Measurements from ENCODE around the gene RUNX2. TPM values are rescaled to one million over a fixed set of nuclear protein-coding genes. Genes with fewer than 3 reads are reported as not detected.
A peak's percentile ranks its signal among the peaks of the same experiment; 100 is the strongest.

The RUNX2 gene
- total and polyA plus RNA-seq, 9 donors, result 0.34 to 2.0 (median 0.67) TPM

GRCh38 chr6:45576648-45577624 lies 248.8 kb downstream of the RUNX2 start:
- no peak overlapping the region for H3K4me3 ChIP-seq (ENCODE audit: low read length)
- no peak for DNase-seq
- H3K36me3 ChIP-seq (ENCODE audit: control insufficient read depth, insufficient read depth, low read length), result no peaks in the 10 kb centered on the region
- 93% methylated on average over 11 of the region's 15 CpGs for WGBS (ENCODE audit: insufficient coverage)
- no peaks in the 10 kb centered on the region for H3K27me3 ChIP-seq (ENCODE audit: control insufficient read depth, insufficient read depth, low read length)
- H3K9me3 ChIP-seq (replicated peaks; ENCODE audit: control insufficient read depth, low read depth, low read length), result no peaks in the 10 kb centered on the region
- no peak overlapping the region for H3K27ac ChIP-seq (ENCODE audit: low read length)
- H3K4me1 ChIP-seq (ENCODE audit: control insufficient read depth, insufficient read depth, low read length), result peaks cover 7% of the 10 kb centered on the region

GRCh38 chr6:45577836-45578504 lies 249.8 kb downstream of the RUNX2 start:
- no peak overlapping the region for H3K4me3 ChIP-seq (ENCODE audit: low read length)
- no peaks in the 10 kb centered on the region for H3K36me3 ChIP-seq (ENCODE audit: control insufficient read depth, insufficient read depth, low read length)
- no peaks in the 10 kb centered on the region for H3K27me3 ChIP-seq (ENCODE audit: control insufficient read depth, insufficient read depth, low read length)
- DNase-seq, result no peak
- H3K4me1 ChIP-seq (ENCODE audit: control insufficient read depth, insufficient read depth, low read length), result peaks cover 7% of the 10 kb centered on the region
- no peaks in the 10 kb centered on the region for H3K9me3 ChIP-seq (replicated peaks; ENCODE audit: control insufficient read depth, low read depth, low read length)
- 74% methylated on average over 6 of the region's 9 CpGs for WGBS (ENCODE audit: insufficient coverage)
- no peak overlapping the region for H3K27ac ChIP-seq (ENCODE audit: low read length)

DNA sequence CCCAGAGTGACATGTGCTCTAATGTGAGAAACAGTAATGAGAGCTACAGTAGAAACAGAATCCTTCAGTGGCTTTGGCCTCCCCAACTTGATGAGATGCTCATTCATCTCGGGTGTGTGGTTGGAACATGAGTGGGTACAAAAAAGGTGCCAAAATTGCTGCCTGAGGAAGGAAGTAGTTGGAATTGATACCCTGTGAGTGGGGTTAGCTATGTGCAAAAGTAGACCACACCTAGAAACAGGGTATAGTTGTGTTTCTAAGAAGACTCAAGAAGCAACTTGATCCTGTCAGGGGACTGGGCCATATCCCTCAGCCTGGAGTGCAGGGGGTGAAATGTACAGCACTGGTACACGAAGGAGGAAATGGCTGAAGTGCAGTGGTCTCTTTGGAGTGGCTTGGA lies 256.0 kb downstream of the RUNX2 start:
- Histone ChIP-seq H3K36me3 (ENCODE audit: control insufficient read depth, insufficient read depth, low read length) (no peaks in the 10 kb centered on the region), H3K27me3 (ENCODE audit: control insufficient read depth, insufficient read depth, low read length) (no peaks in the 10 kb centered on the region), H3K27ac (ENCODE audit: low read length) (no peak overlapping the region), H3K4me1 (ENCODE audit: control insufficient read depth, insufficient read depth, low read length) (no peaks in the 10 kb centered on the region), H3K9me3 (replicated peaks; ENCODE audit: control insufficient read depth, low read depth, low read length) (no peaks in the 10 kb centered on the region), H3K4me3 (ENCODE audit: low read length) (no peak overlapping the region)
- 35% methylated on average over 2 of the region's 2 CpGs for WGBS (ENCODE audit: insufficient coverage)
- no peak for DNase-seq

GRCh38 chr6:45586216-45587171 lies 258.4 kb downstream of the RUNX2 start:
- WGBS (ENCODE audit: insufficient coverage), result 53% methylated on average over 9 of the region's 13 CpGs

DNA sequence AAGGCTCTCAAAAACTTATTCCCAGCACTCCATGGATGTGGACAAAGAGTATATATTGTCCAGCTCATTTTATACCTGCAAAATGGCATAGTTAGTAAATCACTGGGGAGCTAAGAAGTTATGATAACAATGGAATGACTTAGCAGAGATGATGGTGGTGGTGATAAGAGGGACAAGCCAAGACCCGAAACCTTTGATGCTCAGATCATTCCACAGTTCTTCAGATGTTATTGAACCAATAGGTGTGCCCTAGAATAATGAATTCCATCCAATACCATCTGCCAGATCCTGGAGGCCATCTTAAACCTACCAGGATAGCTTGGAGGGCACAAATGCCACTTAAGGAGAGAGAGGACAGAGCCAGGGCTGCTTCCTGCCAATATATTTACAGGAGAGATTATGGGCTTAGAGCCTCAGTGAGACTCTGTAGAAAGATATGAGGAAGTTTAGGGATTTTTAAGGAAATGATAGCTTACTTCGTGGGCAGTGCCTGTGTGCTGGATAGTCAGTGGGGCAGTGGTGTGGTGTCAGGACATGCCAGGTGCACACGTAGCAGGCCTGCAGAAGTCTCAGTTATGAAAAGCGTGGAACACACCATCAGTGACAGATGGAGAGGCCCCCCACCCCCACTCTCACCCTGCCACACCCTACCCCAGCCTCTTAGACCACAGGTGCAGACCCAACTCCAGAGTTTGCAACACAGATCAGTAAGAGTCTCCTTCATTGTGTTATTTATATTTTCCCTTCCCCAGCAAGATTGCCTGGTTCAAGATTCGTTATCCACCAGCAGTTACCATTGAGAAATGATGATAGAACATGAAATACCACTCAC lies 259.3 kb downstream of the RUNX2 start:
- Histone ChIP-seq H3K4me1 (ENCODE audit: control insufficient read depth, insufficient read depth, low read length) (peaks cover 4% of the 10 kb centered on the region), H3K27me3 (ENCODE audit: control insufficient read depth, insufficient read depth, low read length) (peaks cover 2% of the 10 kb centered on the region), H3K36me3 (ENCODE audit: control insufficient read depth, insufficient read depth, low read length) (no peaks in the 10 kb centered on the region), H3K4me3 (ENCODE audit: low read length) (no peak overlapping the region), H3K27ac (ENCODE audit: low read length) (no peak overlapping the region), H3K9me3 (replicated peaks; ENCODE audit: control insufficient read depth, low read depth, low read length) (no peaks in the 10 kb centered on the region)
- 67% methylated on average over 1 of the region's 5 CpGs for WGBS (ENCODE audit: insufficient coverage)
- no peak for DNase-seq

More at GRCh38 chr6:45586216-45587171, 258.4 kb downstream of the RUNX2 start:
- no peak for DNase-seq
- Histone ChIP-seq H3K27me3 (ENCODE audit: control insufficient read depth, insufficient read depth, low read length) (no peaks in the 10 kb centered on the region), H3K4me3 (ENCODE audit: low read length) (no peak overlapping the region), H3K36me3 (ENCODE audit: control insufficient read depth, insufficient read depth, low read length) (no peaks in the 10 kb centered on the region), H3K9me3 (replicated peaks; ENCODE audit: control insufficient read depth, low read depth, low read length) (no peaks in the 10 kb centered on the region), H3K27ac (ENCODE audit: low read length) (no peak overlapping the region), H3K4me1 (ENCODE audit: control insufficient read depth, insufficient read depth, low read length) (peaks cover 4% of the 10 kb centered on the region)

DNA sequence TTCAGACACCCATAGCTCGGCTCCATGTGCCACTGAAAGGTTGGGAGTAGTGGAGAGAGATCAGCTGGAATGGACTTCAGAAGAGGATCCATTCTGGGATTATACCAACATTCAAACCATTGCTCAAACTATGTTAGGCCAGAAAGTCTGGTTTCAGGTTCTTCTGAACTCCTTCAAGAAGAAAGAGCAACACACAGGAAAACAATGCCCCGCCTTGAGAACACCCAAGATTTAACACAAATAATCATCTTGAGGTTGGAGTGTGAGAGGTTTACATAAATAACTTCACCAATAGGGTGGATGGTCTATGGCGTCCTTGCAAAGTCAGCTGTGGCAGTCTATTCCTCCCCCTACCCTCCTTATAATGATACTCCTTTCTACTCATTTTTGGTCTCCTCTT lies 261.2 kb downstream of the RUNX2 start:
- no peak overlapping the region for H3K4me3 ChIP-seq (ENCODE audit: low read length)
- H3K4me1 ChIP-seq (ENCODE audit: control insufficient read depth, insufficient read depth, low read length), result peaks cover 4% of the 10 kb centered on the region
- no peak for DNase-seq
- no peaks in the 10 kb centered on the region for H3K36me3 ChIP-seq (ENCODE audit: control insufficient read depth, insufficient read depth, low read length)
- no peaks in the 10 kb centered on the region for H3K9me3 ChIP-seq (replicated peaks; ENCODE audit: control insufficient read depth, low read depth, low read length)
- H3K27ac ChIP-seq (ENCODE audit: low read length), result no peak overlapping the region
- WGBS (ENCODE audit: insufficient coverage), result no CpG with 5 or more reads among the region's 3 CpGs
- H3K27me3 ChIP-seq (ENCODE audit: control insufficient read depth, insufficient read depth, low read length), result peaks cover 2% of the 10 kb centered on the region

DNA sequence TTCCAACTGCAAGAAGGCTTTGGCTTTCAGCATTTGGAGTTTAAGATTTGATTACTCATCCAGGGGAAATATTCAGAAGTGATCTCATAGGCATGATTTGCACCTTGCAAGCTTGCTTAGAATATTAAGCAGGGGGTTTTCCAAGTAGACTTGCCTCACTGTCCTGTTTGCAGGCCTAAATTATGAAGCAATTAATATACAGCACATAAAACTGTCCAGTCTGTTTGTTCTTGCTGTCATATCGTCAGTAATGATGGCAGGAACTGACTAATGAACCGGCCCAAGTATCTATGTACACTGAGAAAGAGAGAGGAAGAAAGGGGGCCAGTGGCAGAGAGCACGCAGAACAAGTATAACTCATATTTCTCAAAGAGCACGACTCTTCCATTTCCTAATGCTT lies 262.1 kb downstream of the RUNX2 start:
- H3K4me3 ChIP-seq (ENCODE audit: low read length), result no peak overlapping the region
- H3K27me3 ChIP-seq (ENCODE audit: control insufficient read depth, insufficient read depth, low read length), result peaks cover 2% of the 10 kb centered on the region
- no CpG with 5 or more reads among the region's 4 CpGs for WGBS (ENCODE audit: insufficient coverage)
- peaks cover 4% of the 10 kb centered on the region for H3K4me1 ChIP-seq (ENCODE audit: control insufficient read depth, insufficient read depth, low read length)
- DNase-seq, result no peak
- H3K36me3 ChIP-seq (ENCODE audit: control insufficient read depth, insufficient read depth, low read length), result no peaks in the 10 kb centered on the region
- no peaks in the 10 kb centered on the region for H3K9me3 ChIP-seq (replicated peaks; ENCODE audit: control insufficient read depth, low read depth, low read length)
- no peak overlapping the region for H3K27ac ChIP-seq (ENCODE audit: low read length)

- 11% methylated on average over 4 of the region's 7 CpGs for WGBS (ENCODE audit: insufficient coverage)
- H3K27ac ChIP-seq (ENCODE audit: low read length), result no peak overlapping the region
- DNase-seq, result peak; percentile 75
These were observed 262.6 kb downstream of the RUNX2 start for GRCh38 chr6:45590696-45591184.

DNA sequence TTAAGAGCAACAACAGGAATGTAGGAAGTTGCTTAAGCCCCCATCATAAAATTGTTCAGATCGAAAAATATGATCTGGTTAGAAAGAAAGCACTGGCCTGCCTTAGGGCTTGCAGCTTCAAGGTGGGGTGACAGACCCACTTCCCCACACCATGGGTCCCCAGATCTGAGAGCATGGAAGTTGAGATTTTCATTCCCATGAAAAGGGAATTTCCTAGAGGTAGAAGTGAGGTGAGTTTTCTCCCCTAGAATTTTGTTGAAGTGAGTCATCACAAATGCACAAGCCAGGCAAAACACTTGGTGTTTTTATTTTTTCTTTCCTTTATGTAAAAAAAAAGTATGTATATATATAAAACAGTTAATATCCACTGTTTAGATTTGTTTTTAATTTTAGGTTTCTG lies 263.2 kb downstream of the RUNX2 start:
- no CpG with 5 or more reads among the region's 1 CpG for WGBS (ENCODE audit: insufficient coverage)

More at GRCh38 chr6:45590696-45591184, 262.6 kb downstream of the RUNX2 start:
- no peaks in the 10 kb centered on the region for H3K9me3 ChIP-seq (replicated peaks; ENCODE audit: control insufficient read depth, low read depth, low read length)
- H3K4me1 ChIP-seq (ENCODE audit: control insufficient read depth, insufficient read depth, low read length), result peaks cover 4% of the 10 kb centered on the region
- H3K27me3 ChIP-seq (ENCODE audit: control insufficient read depth, insufficient read depth, low read length), result peaks cover 2% of the 10 kb centered on the region
- no peak overlapping the region for H3K4me3 ChIP-seq (ENCODE audit: low read length)
- no peaks in the 10 kb centered on the region for H3K36me3 ChIP-seq (ENCODE audit: control insufficient read depth, insufficient read depth, low read length)

More for the DNA sequence above, 263.2 kb downstream of the RUNX2 start:
- Histone ChIP-seq H3K9me3 (replicated peaks; ENCODE audit: control insufficient read depth, low read depth, low read length) (no peaks in the 10 kb centered on the region), H3K27me3 (ENCODE audit: control insufficient read depth, insufficient read depth, low read length) (peaks cover 2% of the 10 kb centered on the region), H3K4me3 (ENCODE audit: low read length) (no peak overlapping the region), H3K36me3 (ENCODE audit: control insufficient read depth, insufficient read depth, low read length) (no peaks in the 10 kb centered on the region), H3K4me1 (ENCODE audit: control insufficient read depth, insufficient read depth, low read length) (peaks cover 4% of the 10 kb centered on the region), H3K27ac (ENCODE audit: low read length) (no peak overlapping the region)
- no peak for DNase-seq
